Panc1 (cell line): ENCODE data around the gene ENTPD5. TPM values are rescaled to one million over a fixed set of nuclear protein-coding genes. Genes with fewer than 3 reads are reported as not detected.

Experiments used
- ATAC-seq: fragments of 200-7000 bp; cut with Tn5 transposase; 2 replicates; pipeline ENCODE4 v1.9.1; 2020; ENCODE audit warnings: mild to moderate bottlenecking, moderate library complexity
- BruUV-seq: library from RNA; stranded (reverse); fragments of 400-500 nt; replicated peaks from 2 replicates; lab custom pipeline; 2021; lab: Mats Ljungman, UMichigan
- CTCF ChIA-PET: fragments of 300-600 bp; sonication (Branson Sonifier 250); formaldehyde crosslinking; loops from one replicate; lab custom pipeline; 2022; ENCODE audit warnings: antibody characterized with exemption; lab: Charles Lee
- POLR2A ChIA-PET: fragments of 300-600 bp; sonication (Branson Sonifier 250); formaldehyde crosslinking; loops from one replicate; lab custom pipeline; 2022; ENCODE audit warnings: antibody characterized with exemption; lab: Charles Lee
- DNase-seq: peaks from one replicate; pipeline ENCODE4 v3.0.0-alpha.2; 2010; ENCODE audit warnings: low read depth, low spot score
- H3K27ac ChIP-seq: 2 replicates; pipeline ENCODE4 v1.5.1; 2011; ENCODE audit warnings: mild to moderate bottlenecking, low read length, inconsistent platforms
- H3K27me3 ChIP-seq: fragments of 200-500 bp; sonication (Bioruptor generic); 2 replicates; pipeline ENCODE4 v1.6.0; 2014; ENCODE audit warnings: low read length, inconsistent platforms; ENCODE audit not compliant: control insufficient read depth, insufficient read depth
- H3K36me3 ChIP-seq: fragments of 200-500 bp; sonication (Bioruptor generic); 2 replicates; pipeline ENCODE4 v1.5.1; 2014; ENCODE audit warnings: inconsistent platforms, mild to moderate bottlenecking, low read length, moderate library complexity; ENCODE audit not compliant: control insufficient read depth, insufficient read depth
- H3K4me1 ChIP-seq: 2 replicates; pipeline ENCODE4 v1.5.1; 2011; ENCODE audit warnings: inconsistent platforms, mild to moderate bottlenecking, low read length, moderate library complexity; ENCODE audit not compliant: control insufficient read depth, insufficient read depth
- H3K4me3 ChIP-seq, 2 experiments: 2 replicates each; pipeline ENCODE4 v1.5.1; 2011 to 2012; ENCODE audit warnings: low read depth in 2 of 2, low read length in 2 of 2, mild to moderate bottlenecking in 2 of 2, inconsistent platforms in 1 of 2, moderate library complexity in 1 of 2
- H3K9me3 ChIP-seq: fragments of 200-500 bp; sonication (Bioruptor generic); 2 replicates; pipeline ENCODE4 v1.5.1; 2014; ENCODE audit warnings: low read depth, mild to moderate bottlenecking, inconsistent platforms, low read length, moderate library complexity; ENCODE audit not compliant: control insufficient read depth, insufficient read depth
- POLR2AphosphoS5 ChIP-seq: IDR thresholded peaks from 2 replicates; pipeline ENCODE4 v1.6.1; 2012; ENCODE audit warnings: mild to moderate bottlenecking, low read depth, low read length, moderate library complexity
- SIN3A ChIP-seq: IDR thresholded peaks from 2 replicates; pipeline ENCODE4 v1.6.1; 2012; ENCODE audit warnings: low read depth, mild to moderate bottlenecking, low read length, moderate library complexity, borderline replicate concordance; ENCODE audit not compliant: insufficient read depth
- TCF7L2 ChIP-seq: IDR thresholded peaks from 2 replicates; pipeline ENCODE4 v1.6.1; 2011; ENCODE audit warnings: mild to moderate bottlenecking, low read depth, low read length, inconsistent platforms
- in situ Hi-C: cut with HindIII; loops from 2 replicates; pipeline ENCODE4 v1.10.0; 2016; ENCODE audit warnings: low sequenced_read_pairs, low pct_unique_long_range_greater_than_20kb
- intact Hi-C: fragments of 100-400 bp; cut with micrococcal nuclease; formaldehyde crosslinking; loops from one replicate; pipeline ENCODE4 v1.10.0; 2022; ENCODE audit not compliant: unreplicated experiment
- total RNA-seq: library from RNA; stranded (reverse); gene quantifications from one replicate; pipeline ENCODE4 v1.2.1, GENCODE V29; 2021; ENCODE audit not compliant: unreplicated experiment
- TF ChIP-seq, protein P1 (sequence below): fragments of 450-650 bp; IDR thresholded peaks from 2 replicates; pipeline ENCODE4 v1.5.1; 2017; ENCODE audit warnings: mild to moderate bottlenecking
- TF ChIP-seq, protein P2 (sequence below), 2 experiments: IDR thresholded peaks; 2 replicates each; pipeline ENCODE4 v1.6.1; 2011 to 2012; ENCODE audit warnings: low read depth in 2 of 2, control low read depth in 1 of 2, low read length in 1 of 2, mild to moderate bottlenecking in 1 of 2, moderate library complexity in 1 of 2; ENCODE audit not compliant: insufficient read depth in 1 of 2

The ENTPD5 gene
- total RNA-seq, 1 experiment from 2014 or later = 13.0 TPM

DNA sequence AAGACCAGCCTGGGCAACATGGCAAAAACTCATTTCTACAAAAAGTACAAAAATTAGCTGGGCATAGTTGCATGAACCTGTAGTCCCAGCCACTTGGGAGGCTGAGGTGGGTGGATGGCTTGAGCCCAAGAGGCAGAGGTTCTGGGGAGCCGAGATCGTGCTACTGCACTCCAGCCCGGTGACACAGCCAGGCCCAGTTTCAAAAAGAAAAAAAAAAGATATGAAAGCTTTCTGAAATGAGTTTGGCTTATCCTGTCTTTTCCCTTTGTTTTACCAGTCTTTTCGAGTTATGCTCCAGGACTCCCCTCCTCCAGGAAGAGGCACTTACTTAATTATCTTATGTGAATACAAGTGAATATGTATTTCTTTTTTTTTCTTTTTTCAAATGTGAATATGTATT is 3.3 kb upstream of the ENTPD5 start:
- Histone ChIP-seq H3K27ac (no peak overlapping the region), H3K9me3 (no peaks in the 10 kb centered on the region), H3K36me3 (peaks cover 2% of the 10 kb centered on the region; the same call in 1 of the 2 replicates), H3K4me3 (no peak overlapping the region), H3K4me1 (no peaks in the 10 kb centered on the region), H3K27me3 (no peaks in the 10 kb centered on the region)
- DNase-seq = no peak
- TF ChIP-seq, protein P1, sequence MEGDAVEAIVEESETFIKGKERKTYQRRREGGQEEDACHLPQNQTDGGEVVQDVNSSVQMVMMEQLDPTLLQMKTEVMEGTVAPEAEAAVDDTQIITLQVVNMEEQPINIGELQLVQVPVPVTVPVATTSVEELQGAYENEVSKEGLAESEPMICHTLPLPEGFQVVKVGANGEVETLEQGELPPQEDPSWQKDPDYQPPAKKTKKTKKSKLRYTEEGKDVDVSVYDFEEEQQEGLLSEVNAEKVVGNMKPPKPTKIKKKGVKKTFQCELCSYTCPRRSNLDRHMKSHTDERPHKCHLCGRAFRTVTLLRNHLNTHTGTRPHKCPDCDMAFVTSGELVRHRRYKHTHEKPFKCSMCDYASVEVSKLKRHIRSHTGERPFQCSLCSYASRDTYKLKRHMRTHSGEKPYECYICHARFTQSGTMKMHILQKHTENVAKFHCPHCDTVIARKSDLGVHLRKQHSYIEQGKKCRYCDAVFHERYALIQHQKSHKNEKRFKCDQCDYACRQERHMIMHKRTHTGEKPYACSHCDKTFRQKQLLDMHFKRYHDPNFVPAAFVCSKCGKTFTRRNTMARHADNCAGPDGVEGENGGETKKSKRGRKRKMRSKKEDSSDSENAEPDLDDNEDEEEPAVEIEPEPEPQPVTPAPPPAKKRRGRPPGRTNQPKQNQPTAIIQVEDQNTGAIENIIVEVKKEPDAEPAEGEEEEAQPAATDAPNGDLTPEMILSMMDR = no peak
- no peak for TF ChIP-seq SIN3A
- TF ChIP-seq, protein P2, sequence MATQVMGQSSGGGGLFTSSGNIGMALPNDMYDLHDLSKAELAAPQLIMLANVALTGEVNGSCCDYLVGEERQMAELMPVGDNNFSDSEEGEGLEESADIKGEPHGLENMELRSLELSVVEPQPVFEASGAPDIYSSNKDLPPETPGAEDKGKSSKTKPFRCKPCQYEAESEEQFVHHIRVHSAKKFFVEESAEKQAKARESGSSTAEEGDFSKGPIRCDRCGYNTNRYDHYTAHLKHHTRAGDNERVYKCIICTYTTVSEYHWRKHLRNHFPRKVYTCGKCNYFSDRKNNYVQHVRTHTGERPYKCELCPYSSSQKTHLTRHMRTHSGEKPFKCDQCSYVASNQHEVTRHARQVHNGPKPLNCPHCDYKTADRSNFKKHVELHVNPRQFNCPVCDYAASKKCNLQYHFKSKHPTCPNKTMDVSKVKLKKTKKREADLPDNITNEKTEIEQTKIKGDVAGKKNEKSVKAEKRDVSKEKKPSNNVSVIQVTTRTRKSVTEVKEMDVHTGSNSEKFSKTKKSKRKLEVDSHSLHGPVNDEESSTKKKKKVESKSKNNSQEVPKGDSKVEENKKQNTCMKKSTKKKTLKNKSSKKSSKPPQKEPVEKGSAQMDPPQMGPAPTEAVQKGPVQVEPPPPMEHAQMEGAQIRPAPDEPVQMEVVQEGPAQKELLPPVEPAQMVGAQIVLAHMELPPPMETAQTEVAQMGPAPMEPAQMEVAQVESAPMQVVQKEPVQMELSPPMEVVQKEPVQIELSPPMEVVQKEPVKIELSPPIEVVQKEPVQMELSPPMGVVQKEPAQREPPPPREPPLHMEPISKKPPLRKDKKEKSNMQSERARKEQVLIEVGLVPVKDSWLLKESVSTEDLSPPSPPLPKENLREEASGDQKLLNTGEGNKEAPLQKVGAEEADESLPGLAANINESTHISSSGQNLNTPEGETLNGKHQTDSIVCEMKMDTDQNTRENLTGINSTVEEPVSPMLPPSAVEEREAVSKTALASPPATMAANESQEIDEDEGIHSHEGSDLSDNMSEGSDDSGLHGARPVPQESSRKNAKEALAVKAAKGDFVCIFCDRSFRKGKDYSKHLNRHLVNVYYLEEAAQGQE (IDR thresholded peaks at IDR 0.05; ENCODE audit: insufficient read depth in 1 of 2, low read depth in 2 of 2, low read length in 1 of 2) = no peak
- TF ChIP-seq POLR2AphosphoS5 = no peak
- TF ChIP-seq TCF7L2 = no peak
- intact Hi-C loops (no loop called here), in situ Hi-C loops (no loop called here)
- no peak for ATAC-seq
- CTCF ChIA-PET = no interaction called here
- POLR2A ChIA-PET = no interaction called here
- BruUV-seq = no TSS peak

DNA sequence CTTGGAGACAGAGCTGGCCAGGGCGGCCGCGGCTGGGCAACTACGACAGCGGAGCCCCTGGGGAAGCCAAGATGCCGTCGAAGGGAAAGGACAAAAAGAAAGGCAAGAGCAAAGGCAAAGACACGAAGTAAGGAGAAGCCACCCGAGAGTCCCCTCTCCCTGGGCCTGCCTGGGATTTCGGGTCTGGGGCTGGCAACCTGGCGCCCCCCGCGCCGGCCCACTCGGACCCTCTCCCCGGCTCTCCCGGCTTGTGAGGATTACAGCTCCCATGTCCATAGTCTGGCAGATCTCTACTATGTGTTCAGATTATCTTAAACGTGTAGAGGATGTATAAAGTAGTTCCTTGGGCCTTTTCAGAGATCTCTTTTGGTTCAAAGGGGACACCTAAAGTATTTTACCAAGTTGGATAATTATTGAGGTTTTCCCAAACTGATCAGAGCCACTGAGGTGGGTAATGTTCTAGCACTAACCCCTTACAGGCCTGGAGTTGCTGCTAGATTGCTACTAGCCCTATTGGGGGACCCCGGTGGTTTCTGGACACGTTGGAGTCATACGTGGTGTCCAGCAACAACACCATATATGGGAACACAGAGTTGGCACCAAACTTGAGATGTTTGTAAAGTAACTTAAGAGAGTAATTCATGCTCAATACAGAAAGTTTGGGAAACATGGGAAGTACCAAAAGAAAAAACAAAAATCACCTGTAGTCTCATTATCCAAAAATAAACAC is 485 bp upstream of the ENTPD5 start:
- DNase-seq (no peak), ATAC-seq (no peak)
- H3K4me3 ChIP-seq = peak overlapping the region; percentile 84 to 85
- no peak for TF ChIP-seq TCF7L2
- peak; percentile 71; the same call in 1 of the 2 replicates for TF ChIP-seq SIN3A
- TF ChIP-seq, protein P2 (IDR thresholded peaks at IDR 0.05; ENCODE audit: insufficient read depth in 1 of 2, low read depth in 2 of 2, low read length in 1 of 2) = no peak
- no peak for TF ChIP-seq POLR2AphosphoS5
- H3K9me3 ChIP-seq = no peaks in the 10 kb centered on the region
- TSS peak; percentile 84 for BruUV-seq
- H3K27me3 ChIP-seq = no peaks in the 10 kb centered on the region
- intact Hi-C loops (no loop called here), in situ Hi-C loops (no loop called here)
- peaks cover 2% of the 10 kb centered on the region; the same call in 1 of the 2 replicates for H3K36me3 ChIP-seq
- H3K4me1 ChIP-seq = no peaks in the 10 kb centered on the region
- CTCF ChIA-PET = no interaction called here
- POLR2A ChIA-PET = no interaction called here
- H3K27ac ChIP-seq = peak overlapping the region; percentile 69
